Measurements from ENCODE around the gene NT5C2.
"Not testable (repeated sequence)": the region's sequence is repeated elsewhere in the genome, so short reads cannot be mapped to it uniquely, and the experiment has no call there.

Gene NT5C2

DNA sequence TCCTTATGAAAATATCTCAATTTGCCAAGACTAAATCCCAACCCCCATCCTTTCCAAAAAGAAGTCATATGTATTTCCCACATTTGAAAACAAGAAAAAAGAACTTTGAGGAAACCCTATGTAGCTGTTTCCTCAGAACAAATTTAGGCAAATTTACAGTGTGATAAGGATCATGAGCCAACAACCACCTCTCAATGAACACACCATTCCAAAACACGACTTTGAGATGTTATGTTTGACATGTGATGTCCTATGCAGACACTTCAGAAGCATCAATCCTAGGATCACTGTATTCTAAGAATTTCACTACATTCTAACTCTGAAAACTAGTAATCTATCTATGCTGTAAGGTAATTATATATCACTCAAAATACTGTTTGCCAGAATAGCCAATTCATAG is 62.2 kb downstream of the NT5C2 start:
- no peak overlapping the region for H3K4me3 ChIP-seq (ENCODE audit: low read depth, low read length)
- no peak for DNase-seq
- H3K27ac ChIP-seq: peak overlapping the region; percentile 60
- H3K9me3 ChIP-seq (ENCODE audit: severe bottlenecking): no peaks in the 10 kb centered on the region
- no peaks in the 10 kb centered on the region for H3K27me3 ChIP-seq (ENCODE audit: insufficient read depth, low read depth, severe bottlenecking)
- TF ChIP-seq, protein P1, sequence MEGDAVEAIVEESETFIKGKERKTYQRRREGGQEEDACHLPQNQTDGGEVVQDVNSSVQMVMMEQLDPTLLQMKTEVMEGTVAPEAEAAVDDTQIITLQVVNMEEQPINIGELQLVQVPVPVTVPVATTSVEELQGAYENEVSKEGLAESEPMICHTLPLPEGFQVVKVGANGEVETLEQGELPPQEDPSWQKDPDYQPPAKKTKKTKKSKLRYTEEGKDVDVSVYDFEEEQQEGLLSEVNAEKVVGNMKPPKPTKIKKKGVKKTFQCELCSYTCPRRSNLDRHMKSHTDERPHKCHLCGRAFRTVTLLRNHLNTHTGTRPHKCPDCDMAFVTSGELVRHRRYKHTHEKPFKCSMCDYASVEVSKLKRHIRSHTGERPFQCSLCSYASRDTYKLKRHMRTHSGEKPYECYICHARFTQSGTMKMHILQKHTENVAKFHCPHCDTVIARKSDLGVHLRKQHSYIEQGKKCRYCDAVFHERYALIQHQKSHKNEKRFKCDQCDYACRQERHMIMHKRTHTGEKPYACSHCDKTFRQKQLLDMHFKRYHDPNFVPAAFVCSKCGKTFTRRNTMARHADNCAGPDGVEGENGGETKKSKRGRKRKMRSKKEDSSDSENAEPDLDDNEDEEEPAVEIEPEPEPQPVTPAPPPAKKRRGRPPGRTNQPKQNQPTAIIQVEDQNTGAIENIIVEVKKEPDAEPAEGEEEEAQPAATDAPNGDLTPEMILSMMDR (IDR thresholded peaks at IDR 0.05; ENCODE audit: low read depth, low read length): no peak
- no peaks in the 10 kb centered on the region; the same call in 1 of the 2 replicates for H3K36me3 ChIP-seq

DNA sequence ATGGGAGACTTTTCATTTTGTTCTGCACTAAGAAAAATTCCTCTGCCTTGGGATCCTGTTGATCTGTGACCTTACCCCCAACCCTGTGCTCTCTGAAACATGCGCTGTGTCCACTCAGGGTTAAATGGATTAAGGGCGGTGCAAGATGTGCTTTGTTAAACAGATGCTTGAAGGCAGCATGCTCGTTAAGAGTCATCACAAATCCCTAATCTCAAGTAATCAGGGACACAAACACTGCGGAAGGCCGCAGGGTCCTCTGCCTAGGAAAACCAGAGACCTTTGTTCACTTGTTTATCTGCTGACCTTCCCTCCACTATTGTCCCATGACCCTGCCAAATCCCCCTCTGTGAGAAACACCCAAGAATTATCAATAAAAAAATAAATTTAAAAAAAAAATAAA is 62.9 kb downstream of the NT5C2 start:
- H3K27me3 ChIP-seq (ENCODE audit: insufficient read depth, low read depth, severe bottlenecking); H3K36me3 ChIP-seq; H3K9me3 ChIP-seq (ENCODE audit: severe bottlenecking); DNase-seq; H3K4me3 ChIP-seq (ENCODE audit: low read depth, low read length): not testable (repeated sequence)
- H3K27ac ChIP-seq: peak overlapping the region; percentile 60

DNA sequence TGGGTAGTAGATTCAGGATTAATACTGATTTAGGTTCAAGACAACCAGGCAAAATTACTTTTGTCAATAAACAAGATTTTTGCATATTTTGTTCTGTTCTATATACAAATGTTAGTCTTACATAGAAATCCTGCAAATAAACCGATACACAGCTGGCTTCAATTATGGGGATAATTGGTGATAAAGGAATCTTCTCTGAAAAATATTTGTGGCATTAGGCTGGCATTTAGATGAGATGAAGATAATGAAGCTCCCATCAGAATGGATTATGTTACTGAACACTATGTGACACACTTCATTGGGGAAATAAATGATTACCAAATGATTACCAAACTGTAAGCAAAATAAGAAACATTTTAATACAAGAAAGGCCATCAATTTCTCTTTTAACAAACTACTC is 65.8 kb downstream of the NT5C2 start:
- no peak overlapping the region for H3K4me3 ChIP-seq (ENCODE audit: low read depth, low read length)
- no peaks in the 10 kb centered on the region for H3K36me3 ChIP-seq
- TF ChIP-seq, protein P1 (IDR thresholded peaks at IDR 0.05; ENCODE audit: low read depth, low read length): no peak
- H3K9me3 ChIP-seq (ENCODE audit: severe bottlenecking): no peaks in the 10 kb centered on the region
- no peaks in the 10 kb centered on the region for H3K27me3 ChIP-seq (ENCODE audit: insufficient read depth, low read depth, severe bottlenecking)
- no peak for DNase-seq
- H3K27ac ChIP-seq: no peak overlapping the region

DNA sequence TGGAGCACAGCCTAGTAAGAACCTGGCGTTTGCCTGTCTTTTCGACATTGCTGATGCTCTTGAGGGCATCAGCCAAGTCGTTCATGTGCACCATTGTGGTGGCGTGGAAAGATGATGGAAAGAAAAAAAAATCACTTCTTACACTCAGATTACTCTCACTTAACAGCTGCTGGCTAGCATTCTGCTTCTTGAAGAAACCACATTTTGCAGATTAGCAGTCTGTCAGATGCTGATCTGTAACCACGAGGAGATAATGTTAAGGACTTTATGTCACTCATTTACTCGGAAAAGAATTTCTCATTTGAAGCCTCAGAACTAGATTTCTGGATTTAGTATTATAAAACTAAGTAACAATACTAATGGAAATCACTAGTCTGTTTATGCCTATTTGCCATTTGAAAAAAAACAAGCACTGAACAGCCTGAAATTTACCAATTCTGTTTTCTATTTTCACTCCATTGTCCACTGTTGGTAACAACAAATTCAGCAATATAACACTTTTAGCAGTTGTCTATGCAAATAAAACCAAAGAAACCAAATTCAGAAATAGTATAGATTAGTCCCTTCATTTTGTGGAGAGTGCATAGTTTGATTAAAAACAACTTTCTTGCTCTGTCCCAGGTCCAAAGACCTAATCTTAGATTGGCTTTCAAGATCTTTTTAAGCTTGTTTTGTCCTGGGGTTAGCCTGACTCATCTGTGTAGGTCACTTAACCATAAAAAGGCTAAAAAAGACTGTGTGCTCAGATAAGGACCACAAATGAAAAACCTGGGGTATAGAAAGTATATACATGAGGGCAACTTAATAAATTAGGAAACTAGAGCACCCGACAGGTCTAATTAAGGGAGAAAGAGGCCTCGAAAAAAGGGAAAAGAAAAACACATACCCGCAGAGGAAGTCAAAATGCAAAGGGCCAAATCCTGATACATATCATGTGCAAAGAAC is 67.5 kb downstream of the NT5C2 start:
- peak; percentile 33 for DNase-seq
- no peaks in the 10 kb centered on the region for H3K27me3 ChIP-seq (ENCODE audit: insufficient read depth, low read depth, severe bottlenecking)
- no peak overlapping the region for H3K4me3 ChIP-seq (ENCODE audit: low read depth, low read length)
- H3K36me3 ChIP-seq: no peaks in the 10 kb centered on the region
- TF ChIP-seq, protein P1 (IDR thresholded peaks at IDR 0.05; ENCODE audit: low read depth, low read length): no peak
- H3K27ac ChIP-seq: peak overlapping the region; percentile 38
- H3K9me3 ChIP-seq (ENCODE audit: severe bottlenecking): no peaks in the 10 kb centered on the region

DNA sequence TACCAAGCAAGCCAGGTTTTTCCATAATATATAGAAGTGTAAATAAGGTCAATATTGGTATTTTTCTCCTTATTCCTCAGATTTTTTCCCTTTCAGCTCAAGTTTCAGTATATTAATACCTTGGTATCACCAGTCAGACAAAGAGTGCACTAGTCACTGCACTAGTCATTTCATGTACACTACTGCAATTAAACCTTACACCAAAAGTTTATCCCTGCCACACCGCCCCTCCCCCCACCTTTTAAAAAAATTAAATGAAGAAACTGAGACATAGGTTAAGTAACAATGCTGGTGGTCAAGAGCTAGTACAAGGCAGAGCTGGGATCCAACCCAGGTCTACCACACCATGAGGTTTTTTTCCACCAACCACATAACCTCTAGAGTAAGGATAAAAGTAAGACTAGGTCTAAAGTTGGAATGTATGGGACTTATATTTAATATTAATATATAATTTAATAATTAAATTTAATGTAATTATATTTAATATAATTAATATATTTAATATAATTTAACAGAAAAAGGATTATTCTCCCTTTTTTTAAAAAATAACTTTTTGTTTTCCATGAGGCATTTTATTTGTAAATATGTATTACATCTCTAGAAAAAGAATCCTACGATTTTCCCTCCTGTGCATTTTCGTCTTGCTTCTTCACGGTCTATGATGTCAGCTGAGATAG is 68.5 kb downstream of the NT5C2 start:
- Histone ChIP-seq H3K27ac (peak overlapping the region; percentile 38), H3K27me3 (ENCODE audit: insufficient read depth, low read depth, severe bottlenecking) (no peaks in the 10 kb centered on the region), H3K36me3 (no peaks in the 10 kb centered on the region), H3K4me3 (ENCODE audit: low read depth, low read length) (no peak overlapping the region), H3K9me3 (ENCODE audit: severe bottlenecking) (no peaks in the 10 kb centered on the region)
- DNase-seq: peak; percentile 34
- TF ChIP-seq, protein P1 (IDR thresholded peaks at IDR 0.05; ENCODE audit: low read depth, low read length): no peak

DNA sequence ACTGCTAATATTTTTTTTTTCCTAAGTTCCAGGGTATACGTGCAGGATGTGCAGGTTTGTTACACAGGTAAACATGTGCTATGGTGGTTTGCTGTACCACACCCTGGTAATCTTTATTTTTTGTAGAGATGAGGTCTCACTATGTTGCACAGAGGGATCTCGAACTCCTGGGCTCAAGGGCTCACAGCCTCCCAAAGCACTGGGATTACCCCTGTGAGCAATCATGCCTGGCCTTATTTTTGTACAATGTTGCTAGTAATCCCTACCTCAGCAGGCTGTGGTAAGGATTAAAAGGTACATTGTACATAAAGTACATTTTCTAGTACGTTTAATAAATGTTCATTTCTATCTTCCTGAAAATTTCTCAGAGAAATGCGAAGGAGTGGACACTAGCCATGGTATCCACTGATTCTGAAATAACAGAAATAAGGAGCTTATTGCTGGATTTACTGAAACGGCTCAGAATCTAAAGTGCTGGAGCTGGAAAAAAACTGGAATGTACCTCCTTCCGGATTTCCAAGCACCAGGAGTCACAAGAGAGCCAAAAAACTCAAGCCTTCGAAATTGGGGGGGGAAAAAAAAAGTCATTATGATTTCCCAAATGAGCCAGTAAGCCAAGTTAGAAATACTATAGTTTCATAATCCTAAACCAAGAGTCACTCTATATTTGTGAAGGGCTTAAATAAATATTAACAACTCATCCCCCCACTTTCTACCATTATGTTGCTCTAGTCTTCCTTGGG is 69.6 kb downstream of the NT5C2 start:
- peak overlapping the region; percentile 47 for H3K27ac ChIP-seq
- H3K4me3 ChIP-seq (ENCODE audit: low read depth, low read length): no peak overlapping the region
- DNase-seq: peak; percentile 66
- TF ChIP-seq, protein P1 (IDR thresholded peaks at IDR 0.05; ENCODE audit: low read depth, low read length): no peak
- H3K27me3 ChIP-seq (ENCODE audit: insufficient read depth, low read depth, severe bottlenecking): no peaks in the 10 kb centered on the region
- H3K36me3 ChIP-seq: no peaks in the 10 kb centered on the region
- no peaks in the 10 kb centered on the region for H3K9me3 ChIP-seq (ENCODE audit: severe bottlenecking)

Measured in WERI-Rb-1 (cell line).